Kidney epithelial cell (primary cell): Measurements from ENCODE around the gene ELL. TPM values are rescaled to one million over a fixed set of nuclear protein-coding genes. Genes with fewer than 3 reads are reported as not detected.

Source experiments
- DNase-seq: peaks from one replicate; pipeline ENCODE4 v3.0.0-alpha.2; 2010; ENCODE audit warnings: low read depth
- H3K27me3 ChIP-seq: 2 replicates; pipeline ENCODE4 v1.6.0; 2011; ENCODE audit warnings: low read length; ENCODE audit not compliant: control insufficient read depth, insufficient read depth
- H3K36me3 ChIP-seq: 2 replicates; pipeline ENCODE4 v1.5.1; 2011; ENCODE audit warnings: low read length; ENCODE audit not compliant: control insufficient read depth, insufficient read depth
- H3K4me3 ChIP-seq: 2 replicates; pipeline ENCODE4 v1.5.1; 2011; ENCODE audit warnings: low read depth, mild to moderate bottlenecking, control low read depth, low read length
- total RNA-seq: library from RNA; depleted of rRNA; stranded (reverse); fragments of >200 nt; gene quantifications from 2 replicates; pipeline ENCODE4 v1.2.3, GENCODE V29; 2015
- TF ChIP-seq, protein P1 (sequence below): IDR thresholded peaks from 2 replicates; pipeline ENCODE4 v1.5.1; 2011; ENCODE audit warnings: mild to moderate bottlenecking, moderate library complexity, low read length, control low read depth, inconsistent platforms; ENCODE audit not compliant: insufficient read depth, poor library complexity, severe bottlenecking

The ELL gene
- total RNA-seq, 1 donor from 2014 or later: 13.1 TPM

DNA sequence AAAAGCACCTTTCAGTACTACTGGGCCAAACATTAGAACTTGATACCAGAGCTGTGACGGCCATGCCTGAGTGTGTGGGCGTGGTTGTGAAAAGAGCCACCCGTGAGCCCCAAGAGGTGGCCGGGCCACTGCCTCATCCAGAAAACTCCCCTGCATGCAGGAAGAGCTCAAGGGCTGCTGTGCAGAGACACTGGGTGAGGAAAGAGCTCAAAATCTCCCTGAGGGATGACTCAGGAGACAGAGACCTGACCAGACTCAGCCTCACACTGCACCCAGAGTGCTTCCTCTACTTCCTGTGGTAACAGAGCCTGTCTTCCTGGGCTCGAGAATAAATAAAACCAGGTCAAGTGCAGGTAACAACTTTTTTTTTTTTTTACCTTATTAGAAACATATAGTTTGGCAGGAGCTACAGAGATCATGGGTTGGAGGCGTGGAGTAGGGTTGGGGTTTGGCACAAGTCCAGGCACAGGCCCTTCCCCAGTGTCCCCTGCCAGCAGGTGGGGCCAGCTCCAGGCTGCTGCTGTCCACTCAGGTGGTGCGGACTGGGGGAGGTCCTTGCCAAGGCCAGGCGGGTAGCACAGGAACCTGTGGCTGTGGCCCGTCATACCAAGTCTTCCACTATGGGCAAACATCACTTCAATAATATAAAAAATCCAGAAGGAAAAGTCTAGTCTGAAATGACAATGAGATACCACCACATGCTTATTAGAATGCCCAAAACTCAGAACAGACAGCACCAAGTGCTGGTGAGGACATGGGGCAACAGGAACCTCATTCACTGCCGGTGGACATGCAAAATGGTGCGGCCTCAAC, 25.5 kb downstream of the ELL start:
- Histone ChIP-seq H3K27me3 (no peaks in the 10 kb centered on the region), H3K36me3 (no peaks in the 10 kb centered on the region), H3K4me3 (no peak overlapping the region)
- DNase-seq: peak; percentile 26
- TF ChIP-seq, protein P1, sequence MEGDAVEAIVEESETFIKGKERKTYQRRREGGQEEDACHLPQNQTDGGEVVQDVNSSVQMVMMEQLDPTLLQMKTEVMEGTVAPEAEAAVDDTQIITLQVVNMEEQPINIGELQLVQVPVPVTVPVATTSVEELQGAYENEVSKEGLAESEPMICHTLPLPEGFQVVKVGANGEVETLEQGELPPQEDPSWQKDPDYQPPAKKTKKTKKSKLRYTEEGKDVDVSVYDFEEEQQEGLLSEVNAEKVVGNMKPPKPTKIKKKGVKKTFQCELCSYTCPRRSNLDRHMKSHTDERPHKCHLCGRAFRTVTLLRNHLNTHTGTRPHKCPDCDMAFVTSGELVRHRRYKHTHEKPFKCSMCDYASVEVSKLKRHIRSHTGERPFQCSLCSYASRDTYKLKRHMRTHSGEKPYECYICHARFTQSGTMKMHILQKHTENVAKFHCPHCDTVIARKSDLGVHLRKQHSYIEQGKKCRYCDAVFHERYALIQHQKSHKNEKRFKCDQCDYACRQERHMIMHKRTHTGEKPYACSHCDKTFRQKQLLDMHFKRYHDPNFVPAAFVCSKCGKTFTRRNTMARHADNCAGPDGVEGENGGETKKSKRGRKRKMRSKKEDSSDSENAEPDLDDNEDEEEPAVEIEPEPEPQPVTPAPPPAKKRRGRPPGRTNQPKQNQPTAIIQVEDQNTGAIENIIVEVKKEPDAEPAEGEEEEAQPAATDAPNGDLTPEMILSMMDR: peak; percentile 24

DNA sequence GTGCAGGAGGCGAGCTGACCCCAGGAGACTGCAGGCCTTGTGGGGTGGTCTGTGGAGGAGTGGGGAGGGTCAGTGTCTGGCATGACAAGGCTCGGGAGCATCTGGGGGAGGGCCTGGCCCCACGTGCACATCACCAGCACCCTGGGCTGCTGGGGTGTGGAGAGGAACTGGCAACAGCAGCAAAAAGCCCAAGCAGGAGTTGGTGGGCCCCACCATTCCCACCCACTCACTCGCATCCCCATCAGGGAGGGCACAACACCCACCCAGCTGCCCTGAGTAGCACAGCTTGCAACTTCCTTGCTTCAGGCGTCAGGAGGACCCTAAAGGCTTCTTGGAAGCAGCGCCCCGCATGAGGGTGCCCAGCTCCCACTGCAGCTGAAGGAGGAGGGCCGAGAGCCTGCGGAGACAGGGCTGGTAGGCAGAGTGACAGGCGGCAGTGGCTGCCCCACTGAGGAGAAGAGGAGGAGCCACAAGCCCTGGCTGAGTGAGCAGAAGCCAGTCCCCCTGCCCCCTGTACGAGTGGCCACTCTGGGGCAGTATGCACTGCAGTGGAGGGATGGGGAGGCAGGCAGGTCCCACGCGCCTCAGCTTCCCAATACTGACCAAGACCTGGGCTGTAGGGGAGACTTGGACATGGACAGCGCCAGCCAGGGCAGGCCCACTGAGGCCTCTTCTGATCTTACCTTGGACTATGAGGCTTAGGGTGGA, 26.5 kb downstream of the ELL start:
- TF ChIP-seq, protein P1: no peak

DNA sequence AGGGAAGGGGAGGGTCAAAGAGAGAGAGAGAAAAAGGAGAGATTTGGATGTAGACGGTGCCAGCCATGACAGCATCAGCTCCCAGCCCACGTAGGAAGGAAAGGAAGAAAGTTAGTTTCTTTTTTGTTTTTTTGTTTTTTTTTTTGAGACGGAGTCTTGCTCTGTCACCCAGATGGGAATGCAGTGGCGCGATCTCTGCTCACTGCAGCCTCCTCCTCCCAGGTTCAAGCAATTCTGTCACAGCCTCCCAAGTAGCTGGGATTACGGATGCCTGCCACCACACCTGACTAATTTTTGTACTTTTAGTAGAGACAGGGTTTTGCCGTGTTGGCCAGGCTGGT, 27.6 kb downstream of the ELL start:
- H3K27me3 ChIP-seq: no peaks in the 10 kb centered on the region
- no peak overlapping the region for H3K4me3 ChIP-seq
- DNase-seq: no peak
- no peaks in the 10 kb centered on the region for H3K36me3 ChIP-seq
- TF ChIP-seq, protein P1: no peak

More for the DNA sequence above, 26.5 kb downstream of the ELL start:
- no peak for DNase-seq
- H3K27me3 ChIP-seq: no peaks in the 10 kb centered on the region
- H3K36me3 ChIP-seq: no peaks in the 10 kb centered on the region
- H3K4me3 ChIP-seq: no peak overlapping the region

DNA sequence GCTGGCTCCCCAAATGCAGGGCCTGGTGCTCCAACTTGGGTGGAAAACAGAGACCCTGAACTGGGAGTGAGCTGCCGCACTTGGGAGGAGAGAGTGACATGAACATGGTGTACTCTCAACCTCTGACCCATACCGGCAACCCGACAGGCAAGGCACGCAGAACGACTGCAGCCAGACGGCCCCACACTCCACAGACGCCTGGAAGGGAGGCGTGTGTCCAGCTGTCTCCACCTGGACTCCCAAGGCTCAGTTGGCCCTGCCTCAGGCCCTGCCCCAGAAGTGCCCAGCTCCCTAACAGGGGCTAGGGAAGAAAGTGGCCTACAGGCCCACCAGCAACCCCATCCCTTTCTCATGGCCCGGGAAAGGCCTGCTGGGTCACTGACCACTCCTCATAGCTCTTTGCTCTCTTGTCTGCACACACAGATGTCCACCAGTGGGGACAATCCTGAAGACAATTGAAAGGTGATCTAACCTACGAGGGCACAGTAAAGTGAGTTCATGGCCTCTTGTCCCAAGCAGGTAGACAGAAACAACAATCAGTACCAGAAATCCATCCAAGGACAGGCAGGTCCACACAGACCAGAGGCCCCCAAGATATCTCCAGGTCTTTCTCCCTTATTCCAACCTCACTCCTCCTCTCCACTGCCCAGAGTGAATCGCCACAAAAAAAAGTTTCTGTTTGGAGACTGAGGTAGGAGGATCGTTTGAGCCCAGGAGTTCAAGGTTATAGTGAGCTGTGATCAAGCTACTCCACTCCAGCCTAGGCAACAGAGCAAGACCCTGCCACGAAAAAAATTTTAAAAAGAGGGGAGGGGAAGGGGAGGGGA, 28.2 kb downstream of the ELL start:
- DNase-seq: no peak
- Histone ChIP-seq H3K27me3 (no peaks in the 10 kb centered on the region), H3K4me3 (no peak overlapping the region), H3K36me3 (no peaks in the 10 kb centered on the region)
- TF ChIP-seq, protein P1: no peak

DNA sequence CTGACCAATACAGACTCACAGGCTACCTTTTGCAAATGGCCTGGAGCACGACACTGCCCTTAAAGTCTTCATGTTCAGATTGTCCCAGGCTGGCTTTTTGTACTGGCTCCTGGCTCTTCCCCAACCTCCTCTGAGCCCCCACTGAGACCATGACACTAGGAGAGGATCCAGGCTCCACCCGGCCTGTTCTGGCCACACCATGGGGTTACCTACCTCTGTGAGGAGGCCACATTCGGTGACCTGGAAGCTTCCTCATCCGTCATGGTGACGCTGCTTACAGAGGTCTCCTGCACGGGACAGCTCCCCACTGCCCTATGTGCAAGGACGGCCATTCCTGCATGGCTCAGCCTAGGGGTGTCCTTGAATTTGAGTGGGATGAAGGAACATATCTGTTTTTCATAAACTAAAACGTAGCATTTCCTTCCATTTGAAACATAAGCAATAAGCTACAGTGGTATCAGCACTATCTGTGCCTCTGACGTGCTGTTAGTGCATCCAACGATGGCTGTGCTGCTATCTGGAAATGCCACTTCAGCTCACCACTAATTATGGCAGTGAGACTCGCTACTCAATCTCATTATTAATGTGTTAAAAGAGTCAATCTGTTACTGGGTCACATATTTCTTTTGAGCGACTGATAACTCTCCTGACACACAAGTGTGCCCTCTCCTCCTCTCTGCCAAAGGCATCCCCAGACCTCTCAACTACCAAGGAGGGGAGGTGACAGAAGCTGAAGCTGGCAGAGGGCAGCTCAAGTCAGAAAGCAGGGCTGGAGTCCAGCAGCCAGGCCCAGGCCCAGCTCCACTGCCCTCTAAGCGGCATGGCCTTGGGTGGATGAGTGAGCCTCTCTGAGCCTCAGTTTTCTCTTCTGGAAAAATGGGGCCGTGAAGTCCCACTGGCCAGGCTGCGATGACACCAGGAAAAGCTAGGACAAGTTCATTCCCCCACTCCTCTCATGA, 29.6 kb downstream of the ELL start:
- no peak for DNase-seq
- no peaks in the 10 kb centered on the region for H3K36me3 ChIP-seq
- no peaks in the 10 kb centered on the region for H3K27me3 ChIP-seq
- H3K4me3 ChIP-seq: no peak overlapping the region
- TF ChIP-seq, protein P1: no peak
